HCEC 1CT (cell line): ENCODE measurements around the gene PROK2.

Source experiments
- DNase-seq: peaks from one replicate; pipeline ENCODE4 v3.0.0-alpha.2; 2017

Gene PROK2

GRCh38 chr3:71786217-71786549 lies 1.2 kb upstream of the PROK2 start:
- DNase-seq = no peak

GRCh38 chr3:71785532-71786216 lies 726 bp upstream of the PROK2 start:
- no peak for DNase-seq

- no peak for DNase-seq
Observed at GRCh38 chr3:71784201-71784913, 591 bp downstream of the PROK2 start.

GRCh38 chr3:71783152-71783551 lies 1.8 kb downstream of the PROK2 start:
- DNase-seq = no peak

- no peak for DNase-seq
Observed at GRCh38 chr3:71780430-71780829, 4.5 kb downstream of the PROK2 start.

GRCh38 chr3:71779674-71780377 lies 5.1 kb downstream of the PROK2 start:
- DNase-seq = no peak

- DNase-seq = no peak
Observed at GRCh38 chr3:71778353-71778752, 6.6 kb downstream of the PROK2 start.

GRCh38 chr3:71776538-71776937 lies 8.4 kb downstream of the PROK2 start:
- no peak for DNase-seq

- DNase-seq = no peak
Observed at GRCh38 chr3:71771884-71772283, 13.1 kb downstream of the PROK2 start.

- DNase-seq = no peak
Observed at GRCh38 chr3:71771126-71771525, 13.8 kb downstream of the PROK2 start.

GRCh38 chr3:71763426-71763825 lies 21.5 kb downstream of the PROK2 start:
- no peak for DNase-seq

GRCh38 chr3:71760140-71760539 lies 24.8 kb downstream of the PROK2 start:
- DNase-seq = no peak

- DNase-seq = no peak
Observed at GRCh38 chr3:71759401-71759800, 25.5 kb downstream of the PROK2 start.

GRCh38 chr3:71758091-71758490 lies 26.9 kb downstream of the PROK2 start:
- DNase-seq = no peak

GRCh38 chr3:71754610-71755253 lies 30.2 kb downstream of the PROK2 start:
- no peak for DNase-seq

GRCh38 chr3:71753701-71754609 lies 31.0 kb downstream of the PROK2 start, which contains the start of gene GPR27:
Gene GPR27, plus strand, starts transcription at chr3:71753855. Its CDS starts 195 bp downstream, at chr3:71754050.
- DNase-seq = no peak

- no peak for DNase-seq
Observed at GRCh38 chr3:71752831-71753700, 31.9 kb downstream of the PROK2 start.

- DNase-seq = no peak
Observed at GRCh38 chr3:71751602-71752001, 33.3 kb downstream of the PROK2 start.

GRCh38 chr3:71744738-71745137 lies 40.2 kb downstream of the PROK2 start:
- DNase-seq = no peak

- DNase-seq = no peak
Observed at GRCh38 chr3:71742621-71743020, 42.3 kb downstream of the PROK2 start.

GRCh38 chr3:71734881-71735280 lies 50.1 kb downstream of the PROK2 start:
- DNase-seq = no peak
